IMR-90 (cell line): ENCODE measurements around the gene MED13. TPM values are rescaled to one million over a fixed set of nuclear protein-coding genes. Genes with fewer than 3 reads are reported as not detected.

Experiments used
- ATAC-seq: fragments of 200-7000 bp; cut with Tn5 transposase; 2 replicates; pipeline ENCODE4 v1.9.1; 2020; ENCODE audit warnings: low read depth, mild to moderate bottlenecking, moderate library complexity
- BruUV-seq: library from RNA; stranded (reverse); fragments of 400-500 nt; replicated peaks from 2 replicates; lab custom pipeline; 2021; lab: Mats Ljungman, UMichigan
- CTCF ChIA-PET: fragments of 300-600 bp; formaldehyde crosslinking; extraction: SDS; loops from one replicate; lab custom pipeline; 2021; ENCODE audit warnings: antibody characterized with exemption; lab: Yijun Ruan, JAX
- POLR2A ChIA-PET: fragments of 300-600 bp; sonication (Branson Sonifier 250); formaldehyde crosslinking; loops from one replicate; lab custom pipeline; 2022; ENCODE audit warnings: antibody characterized with exemption; ENCODE audit not compliant: unreplicated experiment; lab: Charles Lee
- DNase-seq: peaks from one replicate; pipeline ENCODE4 v3.0.0; 2013
- H2AFZ ChIP-seq: replicated peaks from 2 replicates; pipeline ENCODE3; 2013; ENCODE audit warnings: low read length, mild to moderate bottlenecking; ENCODE audit not compliant: poor library complexity
- H2AK5ac ChIP-seq: 2 replicates; pipeline ENCODE4 v1.6.1; 2013; ENCODE audit warnings: low read depth, low read length, inconsistent platforms
- H2AK9ac ChIP-seq: replicated peaks from 2 replicates; pipeline ENCODE3; 2013; ENCODE audit warnings: mild to moderate bottlenecking, low read depth, low read length, moderate library complexity; ENCODE audit not compliant: poor library complexity
- H2BK120ac ChIP-seq: 2 replicates; pipeline ENCODE4 v1.6.1; 2013; ENCODE audit warnings: low read depth, low read length, inconsistent platforms
- H2BK15ac ChIP-seq: 3 replicates; pipeline ENCODE4 v1.6.1; 2013; ENCODE audit warnings: low read depth, low read length, inconsistent platforms
- H2BK20ac ChIP-seq: 2 replicates; pipeline ENCODE4 v1.6.1; 2013; ENCODE audit warnings: low read depth, mild to moderate bottlenecking, inconsistent platforms, low read length, moderate library complexity
- H2BK5ac ChIP-seq: 2 replicates; pipeline ENCODE4 v1.6.1; 2013; ENCODE audit warnings: mild to moderate bottlenecking, low read depth, low read length, inconsistent platforms; ENCODE audit not compliant: poor library complexity, severe bottlenecking
- H3K14ac ChIP-seq: replicated peaks from 2 replicates; pipeline ENCODE4 v1.6.1; 2013; ENCODE audit warnings: low read depth, low read length, inconsistent platforms
- H3K18ac ChIP-seq: 2 replicates; pipeline ENCODE4 v1.6.1; 2013; ENCODE audit warnings: low read depth, low read length, control low read depth
- H3K23ac ChIP-seq: 2 replicates; pipeline ENCODE4 v1.6.1; 2013; ENCODE audit warnings: low read depth, low read length, inconsistent platforms
- H3K27ac ChIP-seq: 2 replicates; pipeline ENCODE4 v1.5.1; 2013; ENCODE audit warnings: mild to moderate bottlenecking, control low read depth, low read length; ENCODE audit not compliant: insufficient read depth
- H3K27me3 ChIP-seq: 2 replicates; pipeline ENCODE4 v1.6.1; 2013; ENCODE audit warnings: low read length; ENCODE audit not compliant: control insufficient read depth, insufficient read depth
- H3K36me3 ChIP-seq: 2 replicates; pipeline ENCODE4 v1.6.1; 2013; ENCODE audit warnings: low read length, mixed read lengths; ENCODE audit not compliant: control insufficient read depth, insufficient read depth
- H3K4ac ChIP-seq: 2 replicates; pipeline ENCODE4 v1.6.1; 2013; ENCODE audit warnings: low read depth, low read length, inconsistent platforms
- H3K4me1 ChIP-seq: 2 replicates; pipeline ENCODE4 v1.6.1; 2013; ENCODE audit warnings: low read length, mixed read lengths; ENCODE audit not compliant: control insufficient read depth, insufficient read depth
- H3K4me2 ChIP-seq: 2 replicates; pipeline ENCODE4 v1.6.1; 2013; ENCODE audit warnings: low read depth, mild to moderate bottlenecking, control low read depth, low read length, moderate library complexity
- H3K4me3 ChIP-seq: 2 replicates; pipeline ENCODE4 v1.5.1; 2013; ENCODE audit warnings: low read depth, mild to moderate bottlenecking, control low read depth, low read length, moderate library complexity; ENCODE audit not compliant: insufficient read depth
- H3K56ac ChIP-seq: 2 replicates; pipeline ENCODE4 v1.6.1; 2013; ENCODE audit warnings: low read length, inconsistent platforms; ENCODE audit not compliant: insufficient read depth; ENCODE audit errors: extremely low read depth
- H3K79me1 ChIP-seq, 2 experiments: 2 replicates each; pipeline ENCODE4 v1.6.1; 2013; ENCODE audit warnings: low read length in 2 of 2, inconsistent platforms in 1 of 2, low read depth in 1 of 2
- H3K9ac ChIP-seq: 2 replicates; pipeline ENCODE4 v1.6.1; 2013; ENCODE audit warnings: low read depth, low read length, control low read depth
- H3K9me1 ChIP-seq: 2 replicates; pipeline ENCODE4 v1.6.1; 2013; ENCODE audit warnings: low read length, inconsistent platforms; ENCODE audit not compliant: insufficient read depth
- H3K9me3 ChIP-seq: 2 replicates; pipeline ENCODE4 v1.6.1; 2013; ENCODE audit warnings: low read length; ENCODE audit not compliant: control insufficient read depth, insufficient read depth
- H4K20me1 ChIP-seq: 2 replicates; pipeline ENCODE4 v1.6.1; 2013; ENCODE audit warnings: low read length, inconsistent platforms; ENCODE audit not compliant: insufficient read depth
- H4K5ac ChIP-seq: 2 replicates; pipeline ENCODE4 v1.6.1; 2013; ENCODE audit warnings: mild to moderate bottlenecking, low read depth, low read length, control low read depth
- H4K8ac ChIP-seq, 2 experiments: 2 replicates each; pipeline ENCODE4 v1.6.1; 2013; ENCODE audit warnings: low read depth in 2 of 2, low read length in 2 of 2, control low read depth in 1 of 2, inconsistent platforms in 1 of 2
- H4K91ac ChIP-seq: 2 replicates; pipeline ENCODE4 v1.6.1; 2013; ENCODE audit warnings: low read depth, low read length, inconsistent platforms; ENCODE audit not compliant: insufficient read depth
- CHD1 ChIP-seq: IDR thresholded peaks from 2 replicates; pipeline ENCODE4 v1.6.1; 2012; ENCODE audit warnings: low read depth, low read length, improper control_type of control experiment
- MAFK ChIP-seq: IDR thresholded peaks from 2 replicates; pipeline ENCODE4 v1.6.1; 2012; ENCODE audit warnings: low read depth, low read length, improper control_type of control experiment
- POLR2A ChIP-seq: IDR thresholded peaks from 2 replicates; pipeline ENCODE4 v1.6.1; 2012; ENCODE audit warnings: mild to moderate bottlenecking, low read depth, low read length
- RAD21 ChIP-seq: IDR thresholded peaks from 2 replicates; pipeline ENCODE4 v1.6.1; 2012; ENCODE audit warnings: low read length, improper control_type of control experiment
- WGBS, 2 experiments: methylation state at CpG; one replicate each; pipeline versions ENCODE4 v1.1.5 to v1.1.7; 2013; ENCODE audit warnings: missing lambda C conversion rate in 2 of 2; ENCODE audit not compliant: insufficient read length in 1 of 2; ENCODE audit errors: extremely low coverage in 2 of 2; 5-methylcytosine and 5-hydroxymethylcytosine counted together
- dilution Hi-C: fragments of 300-500 bp; cut with HindIII; formaldehyde crosslinking; loops from one replicate; pipeline ENCODE4 v1.14.3; 2018; ENCODE audit warnings: low sequenced_read_pairs; ENCODE audit not compliant: unreplicated experiment
- in situ Hi-C: fragments of 300-500 bp; cut with MboI; formaldehyde crosslinking; loops from 3 replicates; pipeline ENCODE4 v1.14.3; 2019; ENCODE audit warnings: low sequenced_read_pairs, inconsistent platforms, mixed read lengths
- intact Hi-C: fragments of 100-400 bp; cut with micrococcal nuclease; formaldehyde crosslinking; loops from 2 replicates; pipeline ENCODE4 v1.10.0; 2022
- polyA plus RNA-seq, 3 experiments: library from polyadenylated mRNA; depleted of rRNA; stranded (reverse); fragments of >200 nt; gene quantifications; 2 replicates each; pipeline ENCODE4 v1.2.3, GENCODE V29; 2012; ENCODE audit warnings: low replicate concordance in 1 of 3
- total RNA-seq: library from RNA; depleted of rRNA; stranded (reverse); fragments of >200 nt; gene quantifications from 2 replicates; pipeline ENCODE4 v1.2.3, GENCODE V29; 2012

Gene MED13
- total and polyA plus RNA-seq, 2 of the 4 experiments (the other 2 are of a cell fraction): 9.7 to 67.2 TPM

DNA sequence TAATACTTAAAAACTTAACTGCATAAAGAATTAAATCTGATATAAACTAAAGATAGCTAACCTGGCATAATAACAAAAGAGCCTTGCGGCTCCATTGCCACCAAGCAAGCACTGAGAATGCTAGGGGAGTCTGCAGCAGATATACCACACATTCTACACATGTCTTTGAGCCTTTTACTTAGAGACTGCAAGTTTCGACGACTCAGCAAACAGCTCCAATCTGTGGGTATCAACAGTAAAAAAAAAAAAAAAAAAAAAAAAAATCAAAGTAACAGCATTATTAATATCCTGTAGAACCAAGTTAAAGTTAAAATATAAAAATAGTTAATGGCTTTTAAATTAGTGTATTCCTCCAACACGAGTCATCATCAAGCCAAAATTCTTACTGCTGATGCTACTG is 109.5 kb downstream of the MED13 start:
- in situ Hi-C loops (no loop called here), intact Hi-C loops (no loop called here), dilution Hi-C loops (no loop called here)
- H2AK9ac ChIP-seq: no peak overlapping the region
- no CpG with 5 or more reads among the region's 4 CpGs for WGBS, 2 experiments
- H3K4me1 ChIP-seq: no peaks in the 10 kb centered on the region
- ATAC-seq: peak; percentile 32; the same call in 1 of the 2 replicates
- no peak overlapping the region for H3K18ac ChIP-seq
- H3K4me2 ChIP-seq: no peak overlapping the region
- no peak overlapping the region for H3K23ac ChIP-seq
- H2BK5ac ChIP-seq: no peak overlapping the region
- no peak overlapping the region for H3K27ac ChIP-seq
- H4K20me1 ChIP-seq: no peaks in the 10 kb centered on the region
- peak; percentile 96 for TF ChIP-seq MAFK
- TF ChIP-seq RAD21: no peak
- no peak for TF ChIP-seq CHD1
- no peak for TF ChIP-seq POLR2A
- DNase-seq: no peak
- peaks cover 42% of the 10 kb centered on the region for H3K36me3 ChIP-seq
- BruUV-seq: no TSS peak
- H4K8ac ChIP-seq: no peak overlapping the region
- no peak overlapping the region for H3K14ac ChIP-seq
- H2BK120ac ChIP-seq: no peak overlapping the region
- peaks cover 4 to 15% of the 10 kb centered on the region in 2 experiments; a peak in 3 of 4 replicates for H3K79me1 ChIP-seq
- no peaks in the 10 kb centered on the region; the same call in 1 of the 2 replicates for H3K9me3 ChIP-seq
- no peak overlapping the region for H3K56ac ChIP-seq
- H2BK15ac ChIP-seq: no peak overlapping the region
- no peak overlapping the region for H4K5ac ChIP-seq
- H3K4ac ChIP-seq: no peak overlapping the region
- CTCF ChIA-PET: interaction anchor here (0.6 kb wide), 1 partner anchor 65 kb away, joined by 3 read pairs; no protein-coding TSS in a partner anchor
- H2AK5ac ChIP-seq: no peak overlapping the region
- POLR2A ChIA-PET: interaction anchor here (0.6 kb wide), 1 partner anchor 24 kb away, joined by 6 read pairs; no protein-coding TSS in a partner anchor
- H3K9me1 ChIP-seq: no peaks in the 10 kb centered on the region
- no peak overlapping the region for H3K9ac ChIP-seq
- H2BK20ac ChIP-seq: no peak overlapping the region
- H3K27me3 ChIP-seq: no peaks in the 10 kb centered on the region
- H4K91ac ChIP-seq: no peak overlapping the region
- H2AFZ ChIP-seq: no peak overlapping the region
- no peak overlapping the region for H3K4me3 ChIP-seq
